Measurements from ENCODE around the gene WDFY4. TPM values are rescaled to one million over a fixed set of nuclear protein-coding genes. Genes with fewer than 3 reads are reported as not detected.
A peak's percentile ranks its signal among the peaks of the same experiment; 100 is the strongest.

Gene WDFY4
- total RNA-seq, 1 donor from 2014 or later, result not detected

GRCh38 chr10:48882881-48883280 is 198.2 kb downstream of the WDFY4 start:
- Mint-ChIP-seq H3K36me3 (ENCODE audit: low read depth) (no peaks in the 10 kb centered on the region), H3K27me3 (ENCODE audit: low read depth) (peaks cover 6% of the 10 kb centered on the region), H3K4me3 (ENCODE audit: unreplicated experiment) (no peak overlapping the region), H3K27ac (ENCODE audit: unreplicated experiment) (no peak overlapping the region), H3K9me3 (ENCODE audit: low read depth) (no peaks in the 10 kb centered on the region), H3K4me1 (ENCODE audit: low read depth) (no peaks in the 10 kb centered on the region)
- no peak for TF ChIP-seq CTCF (IDR thresholded peaks at IDR 0.05)
- no peak for DNase-seq (ENCODE audit: low spot score)

- TF ChIP-seq CTCF (IDR thresholded peaks at IDR 0.05), result no peak
- H3K4me1 Mint-ChIP-seq (ENCODE audit: low read depth), result no peaks in the 10 kb centered on the region
- H3K36me3 Mint-ChIP-seq (ENCODE audit: low read depth), result no peaks in the 10 kb centered on the region
- no peak overlapping the region for H3K4me3 Mint-ChIP-seq (ENCODE audit: unreplicated experiment)
- no peak overlapping the region for H3K27ac Mint-ChIP-seq (ENCODE audit: unreplicated experiment)
- no peaks in the 10 kb centered on the region for H3K9me3 Mint-ChIP-seq (ENCODE audit: low read depth)
- no peak for DNase-seq (ENCODE audit: low spot score)
- peaks cover 6% of the 10 kb centered on the region for H3K27me3 Mint-ChIP-seq (ENCODE audit: low read depth)
Measured at GRCh38 chr10:48883701-48884100, 199.0 kb downstream of the WDFY4 start.

DNA sequence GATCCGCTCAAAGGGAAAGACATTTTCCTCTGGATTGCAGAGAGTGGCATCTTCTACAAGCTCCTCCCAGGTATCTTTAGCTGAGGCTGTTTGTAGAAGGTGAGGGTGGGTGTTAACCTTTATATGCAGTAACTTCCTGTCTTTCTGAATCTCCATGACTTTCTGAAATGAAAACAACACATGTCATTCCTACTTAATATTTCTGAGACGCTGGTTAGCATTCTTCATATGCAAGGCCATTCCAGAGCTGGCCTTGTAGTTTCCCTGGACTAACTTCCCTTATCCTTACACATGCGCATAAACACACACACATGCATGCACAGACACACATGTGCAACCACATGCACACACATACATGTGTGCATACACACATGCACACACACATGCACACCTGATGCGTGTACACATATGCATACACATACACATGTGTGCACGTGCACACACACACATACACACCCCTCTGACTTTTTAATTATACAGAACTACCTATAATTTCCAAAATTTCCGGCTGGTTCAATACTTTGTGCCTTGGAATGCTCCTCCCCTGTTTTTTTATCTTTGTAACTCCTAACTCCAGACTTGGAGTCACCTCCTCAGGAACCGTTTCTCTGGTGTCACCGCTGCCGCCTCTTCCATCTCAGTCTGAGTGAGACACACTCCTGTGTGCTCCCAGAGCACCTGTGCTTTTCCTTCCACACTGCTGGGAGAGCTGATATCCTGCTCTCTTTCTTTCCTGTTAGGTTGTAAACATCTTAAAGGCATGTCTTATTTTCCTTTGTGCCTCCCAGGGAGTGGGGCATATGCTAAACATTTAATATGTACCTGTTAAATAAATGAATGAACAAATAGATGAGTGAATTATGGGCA is 199.7 kb downstream of the WDFY4 start:
- TF ChIP-seq CTCF (IDR thresholded peaks at IDR 0.05), result no peak
- Mint-ChIP-seq H3K27me3 (ENCODE audit: low read depth) (peaks cover 6% of the 10 kb centered on the region), H3K27ac (ENCODE audit: unreplicated experiment) (no peak overlapping the region), H3K9me3 (ENCODE audit: low read depth) (no peaks in the 10 kb centered on the region), H3K36me3 (ENCODE audit: low read depth) (no peaks in the 10 kb centered on the region), H3K4me1 (ENCODE audit: low read depth) (no peaks in the 10 kb centered on the region), H3K4me3 (ENCODE audit: unreplicated experiment) (no peak overlapping the region)
- DNase-seq (ENCODE audit: low spot score), result no peak

DNA sequence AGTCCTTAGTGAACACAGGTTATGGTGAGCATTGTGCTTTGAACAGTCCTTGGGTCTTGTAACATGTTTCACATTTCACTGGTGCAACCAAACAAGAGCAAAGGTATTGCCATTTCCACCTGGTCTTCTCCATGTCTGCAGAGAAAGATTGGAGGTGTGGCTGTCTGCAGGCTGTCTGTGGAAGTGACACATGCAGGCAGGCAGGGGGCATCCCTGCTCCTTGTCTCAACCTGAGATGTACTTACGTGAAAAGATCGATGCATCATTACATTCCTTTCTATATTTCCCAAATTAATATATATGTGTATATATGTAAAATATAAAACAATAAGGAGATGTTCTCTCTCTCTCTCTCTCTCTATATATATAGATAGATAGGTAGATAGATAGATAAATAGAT is 200.7 kb downstream of the WDFY4 start:
- no peak for DNase-seq (ENCODE audit: low spot score)
- no peaks in the 10 kb centered on the region for H3K36me3 Mint-ChIP-seq (ENCODE audit: low read depth)
- H3K27ac Mint-ChIP-seq (ENCODE audit: unreplicated experiment), result no peak overlapping the region
- H3K27me3 Mint-ChIP-seq (ENCODE audit: low read depth), result peaks cover 6% of the 10 kb centered on the region
- TF ChIP-seq CTCF (IDR thresholded peaks at IDR 0.05), result peak; percentile 46
- H3K4me1 Mint-ChIP-seq (ENCODE audit: low read depth), result no peaks in the 10 kb centered on the region
- H3K4me3 Mint-ChIP-seq (ENCODE audit: unreplicated experiment), result no peak overlapping the region
- no peaks in the 10 kb centered on the region for H3K9me3 Mint-ChIP-seq (ENCODE audit: low read depth)

DNA sequence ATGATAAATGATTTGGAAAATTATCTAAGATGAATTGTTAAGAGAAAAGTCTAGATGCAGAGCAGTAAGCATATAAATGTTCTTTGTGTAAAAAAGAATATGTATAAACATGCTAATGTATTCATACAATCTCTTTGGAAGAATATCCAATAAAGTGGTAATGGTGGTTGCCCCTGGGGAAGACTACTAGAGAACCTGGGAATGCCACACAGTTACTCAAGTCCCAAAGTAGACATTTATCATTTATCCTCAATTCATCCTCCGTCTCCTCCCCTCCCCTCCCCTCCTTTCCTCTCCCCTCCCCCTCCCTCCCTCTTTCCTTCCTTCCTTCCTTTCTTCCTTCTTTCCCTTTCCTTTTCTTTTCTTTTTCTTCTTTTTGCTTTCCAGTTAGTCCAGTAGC is 203.3 kb downstream of the WDFY4 start:
- H3K4me3 Mint-ChIP-seq (ENCODE audit: unreplicated experiment), result no peak overlapping the region
- TF ChIP-seq CTCF (IDR thresholded peaks at IDR 0.05), result no peak
- DNase-seq (ENCODE audit: low spot score), result no peak
- no peaks in the 10 kb centered on the region for H3K9me3 Mint-ChIP-seq (ENCODE audit: low read depth)
- H3K4me1 Mint-ChIP-seq (ENCODE audit: low read depth), result no peaks in the 10 kb centered on the region
- no peak overlapping the region for H3K27ac Mint-ChIP-seq (ENCODE audit: unreplicated experiment)
- H3K36me3 Mint-ChIP-seq (ENCODE audit: low read depth), result no peaks in the 10 kb centered on the region
- peaks cover 4% of the 10 kb centered on the region for H3K27me3 Mint-ChIP-seq (ENCODE audit: low read depth)

Measured in chondrocyte (in vitro differentiated cells).